ENCODE results near the gene IL18BP.
A peak's percentile ranks its signal among the peaks of the same experiment; 100 is the strongest.

Gene IL18BP

GRCh38 chr11:72012091-72012630 lies 13.5 kb downstream of the IL18BP start:
- H3K36me3 ChIP-seq: peaks cover 92% of the 10 kb centered on the region
- DNase-seq: no peak
- H3K4me3 ChIP-seq (ENCODE audit: low read depth, low read length): no peak overlapping the region
- H3K4me1 ChIP-seq: no peaks in the 10 kb centered on the region
- TF ChIP-seq, protein P1, sequence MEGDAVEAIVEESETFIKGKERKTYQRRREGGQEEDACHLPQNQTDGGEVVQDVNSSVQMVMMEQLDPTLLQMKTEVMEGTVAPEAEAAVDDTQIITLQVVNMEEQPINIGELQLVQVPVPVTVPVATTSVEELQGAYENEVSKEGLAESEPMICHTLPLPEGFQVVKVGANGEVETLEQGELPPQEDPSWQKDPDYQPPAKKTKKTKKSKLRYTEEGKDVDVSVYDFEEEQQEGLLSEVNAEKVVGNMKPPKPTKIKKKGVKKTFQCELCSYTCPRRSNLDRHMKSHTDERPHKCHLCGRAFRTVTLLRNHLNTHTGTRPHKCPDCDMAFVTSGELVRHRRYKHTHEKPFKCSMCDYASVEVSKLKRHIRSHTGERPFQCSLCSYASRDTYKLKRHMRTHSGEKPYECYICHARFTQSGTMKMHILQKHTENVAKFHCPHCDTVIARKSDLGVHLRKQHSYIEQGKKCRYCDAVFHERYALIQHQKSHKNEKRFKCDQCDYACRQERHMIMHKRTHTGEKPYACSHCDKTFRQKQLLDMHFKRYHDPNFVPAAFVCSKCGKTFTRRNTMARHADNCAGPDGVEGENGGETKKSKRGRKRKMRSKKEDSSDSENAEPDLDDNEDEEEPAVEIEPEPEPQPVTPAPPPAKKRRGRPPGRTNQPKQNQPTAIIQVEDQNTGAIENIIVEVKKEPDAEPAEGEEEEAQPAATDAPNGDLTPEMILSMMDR (IDR thresholded peaks at IDR 0.05; ENCODE audit: low read depth, low read length): no peak
- H3K27me3 ChIP-seq: no peaks in the 10 kb centered on the region
- H3K9me3 ChIP-seq: no peaks in the 10 kb centered on the region

- Histone ChIP-seq H3K27me3 (no peaks in the 10 kb centered on the region), H3K36me3 (peaks cover 92% of the 10 kb centered on the region), H3K9me3 (no peaks in the 10 kb centered on the region), H3K4me3 (ENCODE audit: low read depth, low read length) (no peak overlapping the region), H3K4me1 (no peaks in the 10 kb centered on the region)
- TF ChIP-seq, protein P1 (IDR thresholded peaks at IDR 0.05; ENCODE audit: low read depth, low read length): no peak
- DNase-seq: no peak
These were observed 14.4 kb downstream of the IL18BP start for GRCh38 chr11:72012897-72013721.

- TF ChIP-seq, protein P1 (IDR thresholded peaks at IDR 0.05; ENCODE audit: low read depth, low read length): no peak
- peak; percentile 41 for DNase-seq
- peaks cover 94% of the 10 kb centered on the region for H3K36me3 ChIP-seq
- H3K27me3 ChIP-seq: no peaks in the 10 kb centered on the region
- H3K4me3 ChIP-seq (ENCODE audit: low read depth, low read length): no peak overlapping the region
- H3K9me3 ChIP-seq: no peaks in the 10 kb centered on the region
- H3K4me1 ChIP-seq: no peaks in the 10 kb centered on the region
These were observed 15.3 kb downstream of the IL18BP start for GRCh38 chr11:72013765-72014711.

DNA sequence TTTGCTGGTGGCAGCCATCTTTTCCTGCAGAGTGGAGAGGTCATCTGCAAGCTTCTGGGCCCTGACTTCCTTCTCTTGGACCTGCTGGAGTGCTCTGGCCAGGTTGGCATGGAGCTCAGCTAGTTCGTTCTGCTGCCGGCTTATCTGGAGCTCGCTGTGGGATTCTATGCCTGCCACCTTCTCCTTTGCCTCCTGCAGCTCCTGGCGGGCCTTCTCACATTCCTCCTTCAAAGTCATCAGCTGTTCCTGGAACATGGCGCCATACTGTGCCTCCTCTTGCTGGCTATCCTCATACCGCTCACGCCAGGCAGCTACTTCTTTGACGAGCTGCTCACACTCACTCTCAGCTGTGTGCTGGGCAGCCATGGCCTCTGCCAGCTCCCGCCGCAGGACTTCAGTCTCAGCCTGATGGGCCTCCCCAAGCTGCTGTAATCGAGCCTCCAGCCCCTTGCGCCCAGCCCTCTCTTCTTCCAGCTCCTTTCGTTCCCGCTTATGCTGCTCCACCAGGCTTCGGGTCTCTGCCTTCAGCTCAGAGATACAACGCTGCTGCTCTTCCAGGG lies 16.1 kb downstream of the IL18BP start:
- Histone ChIP-seq H3K27me3 (no peaks in the 10 kb centered on the region), H3K36me3 (peaks cover 96% of the 10 kb centered on the region), H3K4me3 (ENCODE audit: low read depth, low read length) (no peak overlapping the region), H3K4me1 (no peaks in the 10 kb centered on the region), H3K9me3 (no peaks in the 10 kb centered on the region)
- TF ChIP-seq, protein P1 (IDR thresholded peaks at IDR 0.05; ENCODE audit: low read depth, low read length): no peak
- no peak for DNase-seq

- TF ChIP-seq, protein P1 (IDR thresholded peaks at IDR 0.05; ENCODE audit: low read depth, low read length): peak; percentile 51
- peaks cover 98% of the 10 kb centered on the region for H3K36me3 ChIP-seq
- no peak overlapping the region for H3K4me3 ChIP-seq (ENCODE audit: low read depth, low read length)
- H3K9me3 ChIP-seq: no peaks in the 10 kb centered on the region
- no peaks in the 10 kb centered on the region for H3K27me3 ChIP-seq
- DNase-seq: peak; percentile 63
- H3K4me1 ChIP-seq: no peaks in the 10 kb centered on the region
These were observed 16.9 kb downstream of the IL18BP start for GRCh38 chr11:72015511-72016061.

Data from BE2C (cell line).